Tibial nerve (tissue), 4 donors: ENCODE results near the gene SLC2A9. TPM values are rescaled to one million over a fixed set of nuclear protein-coding genes. Genes with fewer than 3 reads are reported as not detected.

Experiments used
- DNase-seq, 2 donors: peaks; one replicate each; pipeline ENCODE4 v3.0.0-alpha.2; 2019; ENCODE audit warnings: low spot score in 2 of 2
- H3K27ac ChIP-seq, 4 donors: fragments of 200-600 bp; sonication (generic) in 3 of 4; one replicate each; pipeline ENCODE4 v1.5.1; 2017 to 2019; ENCODE audit warnings: mild to moderate bottlenecking in 1 of 4
- H3K27me3 ChIP-seq, 2 donors: fragments of 200-600 bp; sonication (generic) in 1 of 2; one replicate each; pipeline versions ENCODE4 v1.5.1 to v1.6.0; 2017 to 2019
- H3K36me3 ChIP-seq, 3 donors: fragments of 200-600 bp; sonication (generic); one replicate each; pipeline ENCODE4 v1.5.1; 2018 to 2019
- H3K4me1 ChIP-seq, 4 donors: fragments of 200-600 bp; sonication (generic) in 3 of 4; one replicate each; pipeline ENCODE4 v1.5.1; 2017 to 2019
- H3K4me3 ChIP-seq, 4 donors: fragments of 200-600 bp; sonication (generic) in 3 of 4; one replicate each; pipeline ENCODE4 v1.5.1; 2017 to 2019; ENCODE audit warnings: mild to moderate bottlenecking in 1 of 4, moderate library complexity in 1 of 4
- H3K9me3 ChIP-seq, 4 donors: fragments of 200-600 bp; sonication (generic) in 3 of 4; one replicate each; pipeline ENCODE4 v1.5.1; 2017 to 2019
- CTCF ChIP-seq, 5 experiments: fragments of 200-600 bp in 3 of 5; fragments of 450-650 bp in 2 of 5; sonication (generic) in 3 of 5; IDR thresholded peaks; one replicate each; pipeline ENCODE4 v1.5.1; 2016 to 2019; ENCODE audit warnings: antibody characterized with exemption in 5 of 5, mild to moderate bottlenecking in 3 of 5, moderate library complexity in 2 of 5
- EP300 ChIP-seq, 2 donors: sonication (generic); formaldehyde crosslinking; IDR thresholded peaks; one replicate each; pipeline ENCODE4 v1.6.1; 2017; ENCODE audit warnings: antibody characterized with exemption in 2 of 2, mild to moderate bottlenecking in 1 of 2
- POLR2A ChIP-seq, 2 donors: fragments of 450-650 bp; IDR thresholded peaks; one replicate each; pipeline ENCODE4 v1.6.1; 2017; ENCODE audit warnings: antibody characterized with exemption in 2 of 2, mild to moderate bottlenecking in 2 of 2, moderate library complexity in 2 of 2
- WGBS, 2 donors: methylation state at CpG; one replicate each; pipeline ENCODE4 v1.1.5; 2018; 5-methylcytosine and 5-hydroxymethylcytosine counted together
- total RNA-seq, 4 donors: library from RNA; depleted of rRNA; stranded (reverse); fragments of >200 nt; gene quantifications; one replicate each; pipeline ENCODE4 v1.1.0, GENCODE V29; 2016

SLC2A9 gene
- total RNA-seq, 4 donors from 2014 or later: 2.7 to 10.7 (median 6.0) TPM

DNA sequence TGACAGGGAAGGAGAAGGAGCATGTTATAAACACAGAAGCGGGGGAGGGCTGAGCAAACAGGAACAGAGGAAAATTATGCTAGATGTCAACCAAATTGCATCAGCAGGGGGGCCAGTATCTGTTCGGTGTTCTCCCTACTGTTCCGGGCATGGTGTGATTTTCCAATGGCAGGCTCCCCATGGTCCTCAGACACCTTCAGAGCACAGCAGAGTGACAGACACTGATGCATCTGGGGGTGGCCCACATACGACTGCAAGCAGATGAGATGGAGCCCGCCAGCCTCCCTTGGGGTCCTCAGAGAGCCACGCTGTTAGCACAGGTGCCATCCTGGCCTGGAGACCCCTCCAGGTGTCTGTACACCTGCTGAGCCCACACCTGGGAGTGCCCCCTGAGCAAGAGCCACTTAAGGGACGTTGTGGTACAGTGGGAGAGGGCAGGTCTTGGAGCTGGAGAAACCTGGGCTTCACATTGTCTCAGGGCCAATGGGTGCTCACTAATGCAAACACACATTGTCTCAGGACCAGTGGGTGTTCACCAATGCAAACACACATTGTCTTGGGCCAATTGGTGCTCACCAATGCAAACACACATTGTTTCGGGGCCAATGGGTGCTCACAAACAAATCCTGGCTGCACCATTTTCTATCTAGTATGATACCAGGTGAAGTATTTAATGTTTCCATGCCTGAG is 95.4 kb downstream of the SLC2A9 start:
- no peaks in the 10 kb centered on the region for H3K4me1 ChIP-seq
- TF ChIP-seq EP300 (IDR thresholded peaks at IDR 0.05) (no peak), POLR2A (IDR thresholded peaks at IDR 0.05) (no peak), CTCF (IDR thresholded peaks at IDR 0.05) (no peak)
- no peak for DNase-seq
- H3K27me3 ChIP-seq: no peaks in the 10 kb centered on the region
- H3K9me3 ChIP-seq: no peaks in the 10 kb centered on the region
- no peaks in the 10 kb centered on the region for H3K36me3 ChIP-seq
- no peak overlapping the region for H3K4me3 ChIP-seq
- 81 to 82% methylated on average over 8 of the region's 8 CpGs for WGBS, 2 donors
- no peak overlapping the region for H3K27ac ChIP-seq

- no peak overlapping the region for H3K27ac ChIP-seq
- DNase-seq: no peak
- H3K4me3 ChIP-seq: no peak overlapping the region
- WGBS, 2 donors: 61 to 69% methylated on average over 4 of the region's 4 CpGs
- H3K4me1 ChIP-seq: no peaks in the 10 kb centered on the region
- no peaks in the 10 kb centered on the region for H3K27me3 ChIP-seq
- TF ChIP-seq CTCF (IDR thresholded peaks at IDR 0.05) (no peak), POLR2A (IDR thresholded peaks at IDR 0.05) (no peak), EP300 (IDR thresholded peaks at IDR 0.05) (no peak)
- no peaks in the 10 kb centered on the region for H3K9me3 ChIP-seq
- H3K36me3 ChIP-seq: no peaks in the 10 kb centered on the region
Observed at GRCh38 chr4:9924750-9925149, 96.5 kb downstream of the SLC2A9 start.

GRCh38 chr4:9923195-9923812 is 98.0 kb downstream of the SLC2A9 start:
- peaks cover 0 to under 1% (median 0%) of the 10 kb centered on the region in 3 donors for H3K36me3 ChIP-seq
- H3K27me3 ChIP-seq: no peaks in the 10 kb centered on the region
- no peaks in the 10 kb centered on the region for H3K9me3 ChIP-seq
- no peak for DNase-seq
- H3K4me3 ChIP-seq: no peak overlapping the region
- no peak overlapping the region for H3K27ac ChIP-seq
- H3K4me1 ChIP-seq: no peaks in the 10 kb centered on the region
- 76 to 77% methylated on average over 12 of the region's 12 CpGs for WGBS, 2 donors
- TF ChIP-seq POLR2A (IDR thresholded peaks at IDR 0.05): no peak
- no peak for TF ChIP-seq EP300 (IDR thresholded peaks at IDR 0.05)
- TF ChIP-seq CTCF (IDR thresholded peaks at IDR 0.05): no peak

DNA sequence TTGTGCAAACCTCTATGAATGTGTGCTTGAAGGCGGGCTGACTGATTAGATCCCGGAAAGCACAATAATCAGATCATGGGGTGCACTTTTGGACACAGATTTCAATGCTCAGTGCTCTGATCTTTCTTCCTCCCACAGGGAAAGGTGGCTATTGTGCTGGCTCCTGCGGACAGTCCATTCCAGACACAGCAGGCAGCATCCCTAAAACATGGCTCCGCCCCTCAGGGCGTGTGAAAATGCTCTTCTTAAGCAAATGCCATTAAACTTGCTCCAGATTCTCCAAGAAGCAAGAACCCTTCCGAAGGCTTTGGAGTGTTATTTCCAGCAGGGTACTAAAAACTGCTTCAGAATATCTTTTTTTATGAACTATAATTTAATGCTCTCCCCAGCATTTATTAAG is 100.0 kb downstream of the SLC2A9 start:
- H3K27me3 ChIP-seq: no peaks in the 10 kb centered on the region
- H3K4me3 ChIP-seq: no peak overlapping the region
- H3K36me3 ChIP-seq: peaks cover 0 to 6% (median 0%) of the 10 kb centered on the region in 3 donors
- no peaks in the 10 kb centered on the region for H3K4me1 ChIP-seq
- no peaks in the 10 kb centered on the region for H3K9me3 ChIP-seq
- H3K27ac ChIP-seq: no peak overlapping the region
- no peak for DNase-seq
- 37 to 40% methylated on average over 6 of the region's 6 CpGs for WGBS, 2 donors
- TF ChIP-seq CTCF (IDR thresholded peaks at IDR 0.05): no peak
- TF ChIP-seq POLR2A (IDR thresholded peaks at IDR 0.05): no peak
- no peak for TF ChIP-seq EP300 (IDR thresholded peaks at IDR 0.05)

DNA sequence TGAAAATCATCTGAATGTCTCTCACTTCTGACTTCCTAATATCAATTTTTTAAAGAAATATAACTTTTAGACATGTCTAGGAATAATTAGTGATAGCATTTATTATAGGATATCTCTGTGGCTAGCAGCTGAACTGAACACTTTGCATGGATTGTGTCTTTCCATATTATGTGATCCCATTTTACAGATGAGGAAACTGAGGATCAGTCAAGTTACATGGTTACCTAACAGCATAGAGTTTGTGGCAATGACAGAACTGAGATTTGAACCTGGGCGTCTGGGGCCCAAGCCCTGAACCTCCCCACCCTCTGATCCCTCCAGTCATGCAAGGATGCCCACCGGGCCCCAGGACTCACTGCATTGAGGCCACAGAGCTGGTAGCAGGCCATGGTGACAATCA is 101.3 kb downstream of the SLC2A9 start:
- H3K27ac ChIP-seq: no peak overlapping the region
- H3K4me3 ChIP-seq: no peak overlapping the region
- no peaks in the 10 kb centered on the region for H3K9me3 ChIP-seq
- H3K27me3 ChIP-seq: no peaks in the 10 kb centered on the region
- WGBS, 2 donors: 86 to 100% methylated on average over 2 of the region's 2 CpGs
- TF ChIP-seq CTCF (IDR thresholded peaks at IDR 0.05): no peak
- TF ChIP-seq EP300 (IDR thresholded peaks at IDR 0.05): no peak
- no peak for TF ChIP-seq POLR2A (IDR thresholded peaks at IDR 0.05)
- peaks cover 0 to 10% (median 0%) of the 10 kb centered on the region in 3 donors for H3K36me3 ChIP-seq
- H3K4me1 ChIP-seq: no peaks in the 10 kb centered on the region
- DNase-seq: no peak
